Esophagus muscularis mucosa (tissue), 4 donors: ENCODE results near the gene APOL4.

Experiments used
- EP300 ChIP-seq: sonication (generic); formaldehyde crosslinking; IDR thresholded peaks from one replicate; pipeline ENCODE4 v1.6.1; 2017; ENCODE audit warnings: antibody characterized with exemption
- POLR2A ChIP-seq: fragments of 450-650 bp; IDR thresholded peaks from one replicate; pipeline ENCODE4 v1.6.1; 2017; ENCODE audit warnings: antibody characterized with exemption, moderate library complexity, mild to moderate bottlenecking, low read depth
- POLR2AphosphoS5 ChIP-seq, 2 donors: sonication (generic); formaldehyde crosslinking; IDR thresholded peaks; one replicate each; pipeline ENCODE4 v1.6.1; 2017; ENCODE audit warnings: antibody characterized with exemption in 2 of 2
- TF ChIP-seq, protein P1 (sequence below), 3 experiments: fragments of 200-600 bp in 2 of 3; fragments of 450-650 bp in 1 of 3; sonication (generic) in 2 of 3; IDR thresholded peaks; one replicate each; pipeline ENCODE4 v1.5.1; 2017 to 2019; ENCODE audit warnings: antibody characterized with exemption in 3 of 3, mild to moderate bottlenecking in 2 of 3, moderate library complexity in 1 of 3

- TF ChIP-seq, protein P1, sequence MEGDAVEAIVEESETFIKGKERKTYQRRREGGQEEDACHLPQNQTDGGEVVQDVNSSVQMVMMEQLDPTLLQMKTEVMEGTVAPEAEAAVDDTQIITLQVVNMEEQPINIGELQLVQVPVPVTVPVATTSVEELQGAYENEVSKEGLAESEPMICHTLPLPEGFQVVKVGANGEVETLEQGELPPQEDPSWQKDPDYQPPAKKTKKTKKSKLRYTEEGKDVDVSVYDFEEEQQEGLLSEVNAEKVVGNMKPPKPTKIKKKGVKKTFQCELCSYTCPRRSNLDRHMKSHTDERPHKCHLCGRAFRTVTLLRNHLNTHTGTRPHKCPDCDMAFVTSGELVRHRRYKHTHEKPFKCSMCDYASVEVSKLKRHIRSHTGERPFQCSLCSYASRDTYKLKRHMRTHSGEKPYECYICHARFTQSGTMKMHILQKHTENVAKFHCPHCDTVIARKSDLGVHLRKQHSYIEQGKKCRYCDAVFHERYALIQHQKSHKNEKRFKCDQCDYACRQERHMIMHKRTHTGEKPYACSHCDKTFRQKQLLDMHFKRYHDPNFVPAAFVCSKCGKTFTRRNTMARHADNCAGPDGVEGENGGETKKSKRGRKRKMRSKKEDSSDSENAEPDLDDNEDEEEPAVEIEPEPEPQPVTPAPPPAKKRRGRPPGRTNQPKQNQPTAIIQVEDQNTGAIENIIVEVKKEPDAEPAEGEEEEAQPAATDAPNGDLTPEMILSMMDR (IDR thresholded peaks at IDR 0.05), result no peak
- TF ChIP-seq POLR2A (no peak), POLR2AphosphoS5 (IDR thresholded peaks at IDR 0.05) (peak; percentile 39 to 65), EP300 (no peak)
Measured at GRCh38 chr22:36191106-36191836, 10.3 kb downstream of the APOL4 start.
